GM21526 (cell line): ENCODE data around the gene JDP2.
A peak's percentile ranks its signal among the peaks of the same experiment; 100 is the strongest.

Experiments used
- ATAC-seq: cut with Tn5 transposase; IDR thresholded peaks from one replicate; pipeline ENCODE4 v1.9.1; 2021; ENCODE audit warnings: moderate library complexity; ENCODE audit not compliant: unreplicated experiment, low FRiP score

Gene JDP2

GRCh38 chr14:75510547-75510946, 82.7 kb downstream of the JDP2 start:
- no peak for ATAC-seq

- no peak for ATAC-seq
Observed at GRCh38 chr14:75511201-75511600, 83.4 kb downstream of the JDP2 start.

- no peak for ATAC-seq
Observed at GRCh38 chr14:75513911-75514672, 86.3 kb downstream of the JDP2 start.

GRCh38 chr14:75514673-75515628, 87.1 kb downstream of the JDP2 start:
- peak; percentile 40 for ATAC-seq

GRCh38 chr14:75515629-75515996, 87.8 kb downstream of the JDP2 start:
- peak; percentile 27 for ATAC-seq

- ATAC-seq = no peak
Observed at GRCh38 chr14:75518625-75519024, 90.8 kb downstream of the JDP2 start.

- no peak for ATAC-seq
Observed at GRCh38 chr14:75519394-75519793, 91.6 kb downstream of the JDP2 start.

GRCh38 chr14:75519826-75520728, 92.3 kb downstream of the JDP2 start:
- ATAC-seq = no peak

- ATAC-seq = no peak
Observed at GRCh38 chr14:75520852-75521251, 93.0 kb downstream of the JDP2 start.

GRCh38 chr14:75521415-75522199, 93.8 kb downstream of the JDP2 start:
- no peak for ATAC-seq

GRCh38 chr14:75522224-75522982, 94.6 kb downstream of the JDP2 start, which contains the start of gene BATF:
BATF (plus strand) TSS chr14:75522469; CDS start chr14:75522683, 214 bp downstream.
- ATAC-seq = peak; percentile 48

- no peak for ATAC-seq
Observed at GRCh38 chr14:75522983-75523318, 95.1 kb downstream of the JDP2 start.
